Stimulated activated CD4-positive, alpha-beta T cell treated with anti-CD3 and anti-CD28 coated beads, Interleukin-1b, Interleukin-23, amount 100 ng/mL, for 48 hours (primary cell): ENCODE results near the gene ETFA.
"Not testable (repeated sequence)": the region's sequence is repeated elsewhere in the genome, so short reads cannot be mapped to it uniquely, and the experiment has no call there.

Experiments used
- DNase-seq: peaks from one replicate; pipeline ENCODE4 v3.0.0-alpha.2; 2020

ETFA gene

DNA sequence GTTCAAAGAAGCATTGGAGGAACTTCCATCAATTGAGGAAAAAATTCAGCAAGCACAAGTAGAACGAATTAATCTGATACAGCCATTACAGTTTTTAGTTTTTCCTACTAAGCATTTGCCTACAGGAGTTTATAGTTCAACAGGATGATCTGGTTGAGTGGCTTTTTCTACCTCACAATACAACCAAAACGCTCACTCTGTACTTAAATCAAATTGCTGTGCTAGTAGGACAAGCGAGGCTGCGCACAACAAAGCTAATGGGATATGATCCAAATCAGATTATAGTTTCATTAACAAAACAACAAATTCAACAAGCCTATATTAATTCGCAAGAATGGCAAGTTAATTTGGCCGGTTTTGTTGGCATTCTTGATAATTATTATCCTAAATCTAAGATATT, 44.2 kb downstream of the ETFA start:
- DNase-seq: no peak

DNA sequence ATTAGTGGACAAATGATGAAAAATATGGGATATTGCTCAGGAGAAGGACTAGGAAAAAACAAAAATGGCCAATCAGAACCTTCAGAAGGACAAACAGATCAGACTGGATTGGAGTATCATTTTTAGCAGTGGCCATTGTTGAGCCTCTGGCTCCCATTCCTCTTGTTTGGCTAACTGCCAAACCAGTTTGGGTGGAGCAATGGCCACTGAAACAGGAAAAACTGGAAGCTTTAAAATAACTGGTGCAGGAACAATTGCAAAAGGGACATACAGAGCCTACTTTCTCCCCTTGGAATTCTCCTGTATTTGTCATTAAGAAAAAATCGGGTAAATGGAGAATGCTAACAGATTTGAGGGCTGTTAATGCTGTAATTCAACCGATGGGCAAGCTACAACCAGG, 45.5 kb downstream of the ETFA start:
- not testable (repeated sequence) for DNase-seq

DNA sequence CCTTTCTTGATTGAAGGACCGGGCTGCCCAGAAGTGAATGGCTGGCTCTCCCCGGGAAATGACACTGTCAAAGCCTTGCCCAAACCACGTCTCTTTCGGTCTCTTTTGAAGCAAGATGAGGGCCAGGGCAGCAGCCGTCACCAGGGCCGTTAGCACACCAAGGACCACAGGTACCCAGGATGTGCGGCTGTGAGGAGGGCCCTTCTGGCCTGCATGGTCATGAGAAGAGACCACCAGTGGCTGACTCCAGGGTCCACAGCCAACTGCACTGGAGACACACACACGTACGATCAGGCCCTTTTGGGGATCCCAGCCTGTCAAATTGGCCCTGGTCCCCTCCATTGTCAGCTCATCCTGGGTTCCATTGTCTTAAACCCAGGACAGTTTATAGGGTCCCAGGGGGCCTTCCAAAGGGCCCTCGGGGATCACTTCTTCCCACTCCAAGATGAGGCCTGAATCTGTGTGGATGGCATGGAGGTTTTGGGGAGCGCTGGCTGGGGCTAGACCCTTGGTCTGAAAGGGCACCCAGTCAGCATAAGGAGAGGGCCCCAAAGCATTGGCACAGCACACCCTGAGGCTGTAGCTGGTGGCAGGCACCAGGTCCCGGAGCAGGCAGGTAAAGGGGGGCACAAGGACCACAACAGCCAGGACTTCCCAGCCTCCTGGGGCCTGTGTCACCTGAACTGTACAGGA, 50.9 kb downstream of the ETFA start:
- DNase-seq: no peak

DNA sequence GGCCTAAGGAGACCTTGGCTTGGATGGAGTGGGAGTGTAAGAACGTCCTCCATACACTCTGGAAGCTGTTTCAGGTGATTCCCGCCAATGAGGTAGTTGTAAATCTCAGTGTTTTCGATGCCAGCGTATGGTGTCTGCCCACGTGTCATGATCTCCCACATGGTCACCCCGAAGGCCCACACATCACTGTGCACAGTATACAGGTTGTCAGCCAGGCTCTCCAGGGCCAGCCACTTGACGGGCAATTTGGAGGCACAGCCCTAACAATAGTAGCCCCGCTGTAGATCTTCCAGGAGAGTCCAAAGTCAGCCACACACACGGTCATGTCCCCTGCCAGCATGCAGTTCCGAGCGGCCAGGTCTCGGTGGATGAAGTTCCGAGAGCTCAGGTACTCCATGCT, 51.9 kb downstream of the ETFA start:
- no peak for DNase-seq

DNA sequence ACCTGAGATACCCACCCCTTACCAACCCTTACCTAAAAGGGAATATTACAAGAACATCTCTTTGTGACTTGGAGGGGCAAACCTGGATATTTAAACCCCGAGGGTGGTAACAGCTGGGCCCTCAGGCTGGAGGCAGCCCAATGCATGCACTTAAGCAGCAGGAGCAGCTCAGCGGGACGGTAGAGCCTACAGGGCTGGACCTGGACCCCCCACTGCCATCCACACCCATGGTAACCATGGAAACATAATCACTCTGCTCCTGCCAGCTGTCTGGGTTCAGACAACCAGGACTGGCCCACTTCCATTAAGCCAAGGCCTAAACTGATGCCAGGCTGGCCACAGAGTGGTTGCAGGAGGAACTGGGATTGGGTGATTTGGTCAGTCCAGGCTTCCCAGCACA, 52.8 kb downstream of the ETFA start:
- DNase-seq: no peak

DNA sequence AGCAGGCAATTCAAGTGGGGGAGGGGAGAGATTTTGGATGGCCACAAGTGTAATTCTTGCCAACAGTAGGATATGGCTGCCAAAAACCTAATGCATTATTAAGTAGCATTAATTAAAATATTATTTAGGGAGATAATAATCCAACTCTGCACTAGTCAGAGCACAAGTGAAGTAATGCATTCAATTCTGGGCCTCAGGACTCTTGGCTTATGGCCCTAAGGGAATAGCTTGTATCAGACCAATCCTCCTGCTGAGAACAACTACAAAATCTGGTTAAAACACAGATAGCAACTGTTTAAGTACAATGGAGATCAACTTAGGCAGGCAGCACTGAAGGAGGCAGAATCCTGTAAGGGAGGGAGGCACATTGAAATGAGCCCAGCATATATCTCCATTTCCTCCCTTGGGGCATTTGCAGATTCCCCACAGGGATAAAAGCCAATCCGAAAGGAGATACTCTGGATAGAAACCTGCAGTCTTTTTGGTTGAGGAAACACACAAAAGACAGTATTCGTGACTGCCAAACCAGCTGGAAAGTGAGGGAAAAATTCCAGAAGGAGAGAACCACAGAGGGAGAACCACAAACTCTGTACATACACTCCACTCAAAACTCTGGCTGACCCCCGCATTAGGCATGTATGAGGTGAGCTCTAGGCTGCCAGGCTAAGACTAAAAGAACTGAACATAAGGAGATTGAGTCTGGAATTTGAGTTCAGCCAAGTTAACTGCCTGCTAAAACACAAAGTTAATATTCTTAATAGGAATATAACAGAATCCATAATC, 57.4 kb downstream of the ETFA start:
- DNase-seq: no peak

DNA sequence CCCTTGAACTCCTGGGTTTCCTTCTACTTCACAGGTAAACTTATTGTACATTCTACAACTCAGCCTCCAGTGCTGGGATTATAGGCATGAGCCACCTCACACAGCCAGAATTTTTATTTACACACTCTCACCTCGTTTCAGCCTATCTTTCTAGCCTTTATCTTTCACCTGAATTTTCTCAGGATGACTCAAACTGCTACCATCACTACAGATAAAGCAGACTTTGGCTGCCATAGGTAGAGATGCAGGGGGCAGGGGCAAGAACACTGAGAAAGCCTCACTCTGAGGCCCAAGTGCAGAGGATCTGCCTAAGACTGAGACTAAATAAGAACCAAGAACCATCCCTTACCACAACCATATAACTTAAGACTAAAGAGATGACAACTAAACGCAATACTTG, 59.0 kb downstream of the ETFA start:
- DNase-seq: no peak

DNA sequence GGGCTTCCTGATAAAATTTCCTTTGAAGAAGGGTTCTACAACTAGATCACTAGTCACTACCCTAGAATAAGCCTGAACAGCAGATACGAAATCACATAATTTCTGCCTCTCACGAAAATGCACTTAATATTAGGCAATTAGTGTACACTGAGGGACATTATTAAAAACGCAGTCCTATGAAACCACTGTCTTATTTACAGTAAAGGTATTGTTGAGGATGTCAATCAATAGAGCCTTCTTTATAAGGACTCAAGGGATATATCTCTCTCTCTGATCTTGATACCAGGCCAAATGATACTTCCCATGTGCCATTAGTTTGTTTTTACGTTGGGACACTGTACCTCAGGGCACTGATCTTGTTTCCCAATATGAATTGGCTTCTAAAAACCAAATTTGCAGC, 59.6 kb downstream of the ETFA start:
- no peak for DNase-seq

DNA sequence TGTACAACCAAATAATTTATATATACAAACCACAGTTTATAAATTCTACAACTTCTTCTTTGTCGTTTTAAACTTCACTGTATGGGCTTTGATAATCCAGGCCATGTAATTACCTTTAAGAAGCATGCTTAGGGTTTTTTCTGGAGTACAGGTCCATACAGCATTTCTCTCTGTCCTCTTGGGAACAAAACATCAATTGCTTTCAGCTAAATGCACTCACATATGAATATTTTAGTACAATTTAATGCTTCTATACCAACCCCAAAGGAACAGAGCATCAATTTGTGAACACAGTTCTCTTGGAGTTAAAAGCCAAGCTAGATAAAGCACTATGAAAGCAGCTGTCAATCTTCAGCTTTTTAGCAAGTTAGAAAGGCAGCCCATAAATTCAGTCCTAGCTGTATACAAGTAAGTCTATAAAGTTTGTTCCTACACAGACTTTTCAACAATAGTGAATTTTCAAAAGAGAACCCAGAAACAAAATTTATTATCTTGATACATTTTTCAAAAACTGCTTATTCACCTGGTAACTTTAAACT, 66.1 kb downstream of the ETFA start:
- no peak for DNase-seq

DNA sequence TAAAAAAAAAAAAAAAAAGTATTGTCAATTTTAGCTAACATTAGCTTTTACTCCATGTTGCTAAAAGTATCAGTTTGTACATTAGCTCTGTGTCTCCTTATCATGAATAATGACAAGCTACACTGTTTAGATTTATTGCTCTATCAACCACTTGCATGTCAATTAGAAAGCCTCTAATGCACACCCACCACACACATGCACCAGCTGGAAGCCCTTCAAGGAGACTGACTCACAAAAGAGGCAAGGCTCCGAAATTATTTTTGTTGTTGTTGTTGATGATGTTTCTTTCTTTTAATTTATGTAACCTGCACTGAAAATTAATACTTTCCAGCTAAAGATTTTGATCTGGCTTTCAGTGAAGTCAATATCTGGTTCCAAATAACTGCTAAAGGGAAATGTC, 71.5 kb downstream of the ETFA start:
- no peak for DNase-seq

DNA sequence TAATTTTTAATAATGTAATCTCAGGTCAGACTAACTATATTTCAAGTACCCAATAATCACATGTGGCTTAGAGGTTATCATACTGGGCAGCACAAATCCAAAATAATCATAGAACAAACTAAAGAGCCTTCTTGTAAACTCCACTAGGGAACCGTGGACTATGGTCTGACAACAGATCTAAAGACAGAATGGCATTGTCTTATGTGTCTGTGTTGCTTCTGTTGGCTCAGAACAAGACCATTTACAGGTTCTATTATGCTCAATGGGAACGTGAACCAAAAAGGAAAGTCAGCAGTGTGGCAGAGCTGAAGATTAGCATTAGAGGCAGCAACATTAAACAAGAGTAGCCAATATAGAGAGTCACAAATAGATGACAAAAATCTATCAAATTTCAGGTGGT, 74.9 kb downstream of the ETFA start:
- no peak for DNase-seq

DNA sequence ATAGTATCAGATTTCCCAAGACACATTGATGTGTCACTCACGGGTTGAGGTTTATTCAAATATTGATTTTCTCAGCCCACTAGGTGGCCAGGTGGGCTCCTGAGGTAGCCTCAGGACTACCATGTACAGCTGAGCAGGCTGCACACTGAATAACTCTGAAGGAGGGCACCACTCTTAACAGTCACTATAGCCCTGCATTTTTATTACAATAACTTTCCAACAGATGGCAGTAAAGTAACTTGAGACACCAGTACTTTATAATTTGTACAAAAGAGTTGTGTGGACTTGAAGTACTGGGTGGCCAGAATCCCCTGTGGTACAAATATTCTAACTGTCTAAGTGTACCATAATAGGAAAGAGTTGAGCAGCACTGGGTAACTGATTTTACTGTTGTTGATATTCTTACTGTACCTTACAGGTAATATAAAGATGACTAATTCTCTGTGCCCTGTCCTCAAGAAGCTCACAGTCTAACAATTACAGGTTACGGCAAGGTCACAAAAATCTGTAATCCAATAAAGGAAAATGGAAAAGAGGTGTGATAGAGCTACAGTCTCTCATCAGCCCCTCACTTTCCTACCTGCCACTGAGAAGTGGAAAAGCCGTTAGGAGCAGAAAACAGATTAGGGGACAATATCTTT, 76.0 kb downstream of the ETFA start:
- no peak for DNase-seq

DNA sequence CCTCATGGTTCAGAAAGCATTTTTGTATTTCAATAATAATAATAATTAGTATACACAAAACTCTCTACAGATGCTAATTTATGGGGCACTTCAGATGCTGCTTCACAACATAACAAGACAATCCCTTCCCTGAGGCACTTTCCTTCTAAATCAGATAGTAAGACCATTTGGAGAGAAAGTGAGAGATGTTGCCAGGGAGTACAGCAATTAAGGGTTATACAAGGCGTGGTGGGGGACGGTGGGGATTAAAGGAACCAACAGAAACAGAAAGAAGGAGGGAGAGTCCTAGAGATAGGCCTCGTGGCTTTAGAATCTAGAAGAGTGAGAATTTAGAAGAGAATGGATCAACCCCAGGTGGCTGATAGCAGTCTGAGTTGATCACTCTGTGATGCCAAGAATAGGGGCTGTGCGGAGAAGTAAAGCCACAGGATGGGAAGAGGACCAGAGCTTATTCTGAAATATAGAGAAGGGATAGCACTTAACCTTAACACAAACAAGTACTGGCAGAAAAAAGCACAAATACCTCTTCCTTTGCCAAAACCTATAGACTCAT, 76.9 kb downstream of the ETFA start:
- DNase-seq: no peak

DNA sequence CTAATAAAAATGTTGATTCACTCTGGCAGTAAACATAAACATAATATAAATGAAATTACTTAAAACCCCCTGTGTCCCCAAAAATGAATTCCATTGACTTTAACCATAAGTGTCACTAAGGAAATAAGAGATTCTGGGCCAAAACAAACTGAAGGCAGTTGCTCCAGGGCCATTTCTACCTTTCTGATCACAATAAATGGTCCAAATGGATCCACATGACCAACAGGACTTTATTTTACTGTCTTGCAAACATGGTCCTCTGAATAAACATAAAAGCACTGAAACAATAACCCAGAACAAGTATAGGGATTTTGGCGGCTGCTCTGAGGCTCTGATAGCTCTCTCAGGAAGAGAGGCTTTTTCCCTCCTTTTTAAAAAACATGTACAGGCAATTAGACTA, 77.3 kb downstream of the ETFA start:
- no peak for DNase-seq

DNA sequence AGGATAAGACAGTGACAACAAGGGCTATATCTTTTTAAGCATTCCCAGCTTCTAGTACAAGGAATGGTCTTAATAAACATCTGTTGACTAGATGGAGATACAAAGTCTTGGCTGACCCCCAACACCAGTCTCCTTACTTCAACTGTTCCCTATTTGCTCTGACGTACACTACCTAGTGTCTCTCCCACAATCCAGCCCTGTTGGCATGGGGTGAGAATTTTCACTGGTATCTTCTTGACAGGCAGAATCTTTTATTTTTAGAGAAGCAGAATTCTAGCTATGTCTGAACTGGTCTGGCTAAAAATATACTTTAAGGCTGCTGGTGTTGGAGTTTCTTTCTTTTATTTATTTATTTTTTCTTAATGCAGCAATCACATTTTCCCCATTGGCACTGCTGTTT, 82.0 kb downstream of the ETFA start:
- DNase-seq: no peak

DNA sequence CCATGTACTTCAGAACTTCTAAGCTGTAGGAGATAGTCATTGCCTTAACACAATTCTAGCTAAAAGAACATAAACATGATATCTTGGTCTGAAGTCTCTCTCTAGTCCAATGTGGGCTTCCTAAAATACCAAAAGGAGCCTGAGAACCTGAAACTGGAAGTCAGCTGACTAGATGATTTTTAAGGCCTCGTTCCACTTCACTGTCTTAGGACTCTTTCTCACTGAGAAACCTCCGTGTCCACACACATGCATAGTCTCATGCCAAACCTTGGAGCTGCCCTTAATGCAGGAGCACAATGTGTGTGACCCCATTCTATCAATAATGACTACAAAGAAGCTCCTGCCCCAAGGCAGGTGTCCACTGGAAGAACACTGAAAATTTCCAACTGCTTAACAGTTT, 87.7 kb downstream of the ETFA start:
- DNase-seq: no peak

DNA sequence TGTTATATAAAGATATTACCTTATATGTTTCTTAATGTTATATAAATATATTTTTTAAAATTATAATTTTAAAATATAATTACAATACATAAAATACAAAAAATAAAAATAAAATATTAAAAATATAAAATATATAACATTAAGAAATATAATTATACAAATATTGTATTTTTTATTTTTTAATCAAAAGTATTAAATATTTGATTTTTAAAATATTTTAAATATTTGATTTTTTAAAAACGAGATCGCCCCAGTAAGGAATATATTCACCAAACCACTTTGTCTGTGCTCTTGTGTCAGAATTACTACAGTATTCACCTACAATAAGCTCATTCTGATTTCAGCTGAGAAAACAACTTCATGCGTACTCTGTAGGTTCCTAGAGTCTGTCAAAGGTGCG, 89.1 kb downstream of the ETFA start:
- DNase-seq: no peak

DNA sequence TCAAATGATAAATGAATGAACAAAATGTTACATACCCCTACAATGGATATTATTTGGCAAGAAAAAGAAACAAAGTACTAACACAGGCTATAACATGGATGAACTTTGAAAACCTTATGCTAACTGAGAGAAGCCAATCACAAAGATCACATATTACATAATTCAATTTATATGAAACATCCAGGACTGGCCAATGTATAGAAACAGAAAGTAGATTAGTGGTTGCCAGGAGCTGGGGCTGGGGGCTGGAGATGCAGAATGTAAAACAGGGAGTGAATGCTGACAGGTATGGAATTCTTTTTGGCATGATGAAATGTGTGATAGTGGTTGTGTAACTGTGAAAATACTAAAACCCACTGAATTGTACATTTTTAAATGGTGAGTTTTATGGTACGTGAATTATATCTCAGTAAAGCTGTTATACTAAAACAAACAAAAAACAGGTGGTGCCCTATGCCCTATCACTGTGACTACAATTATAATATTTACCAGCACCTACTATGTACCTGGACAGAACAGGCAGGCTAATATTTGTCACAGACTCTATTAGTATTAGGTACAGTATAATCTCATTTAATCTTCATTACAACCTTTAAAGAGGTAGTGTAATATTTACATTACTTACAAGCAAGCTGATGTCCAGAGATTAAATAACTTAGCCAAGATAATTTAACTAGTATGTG, 90.0 kb downstream of the ETFA start:
- DNase-seq: no peak

DNA sequence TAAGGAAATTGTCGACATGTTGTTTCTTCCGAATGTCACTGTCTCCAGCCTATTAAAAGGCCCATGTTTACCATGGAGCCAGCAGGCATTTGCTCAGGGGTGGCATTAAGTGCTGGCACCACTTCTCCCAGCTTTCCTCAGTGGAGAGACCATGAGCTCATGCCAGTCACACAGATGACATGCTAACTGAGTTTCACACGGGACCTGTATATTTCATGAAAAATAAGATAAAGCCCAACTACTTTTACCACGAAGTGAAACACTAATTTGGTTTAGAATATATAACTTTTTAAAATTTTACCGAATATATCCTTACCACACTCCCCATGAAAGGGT, 93.4 kb downstream of the ETFA start:
- DNase-seq: no peak

DNA sequence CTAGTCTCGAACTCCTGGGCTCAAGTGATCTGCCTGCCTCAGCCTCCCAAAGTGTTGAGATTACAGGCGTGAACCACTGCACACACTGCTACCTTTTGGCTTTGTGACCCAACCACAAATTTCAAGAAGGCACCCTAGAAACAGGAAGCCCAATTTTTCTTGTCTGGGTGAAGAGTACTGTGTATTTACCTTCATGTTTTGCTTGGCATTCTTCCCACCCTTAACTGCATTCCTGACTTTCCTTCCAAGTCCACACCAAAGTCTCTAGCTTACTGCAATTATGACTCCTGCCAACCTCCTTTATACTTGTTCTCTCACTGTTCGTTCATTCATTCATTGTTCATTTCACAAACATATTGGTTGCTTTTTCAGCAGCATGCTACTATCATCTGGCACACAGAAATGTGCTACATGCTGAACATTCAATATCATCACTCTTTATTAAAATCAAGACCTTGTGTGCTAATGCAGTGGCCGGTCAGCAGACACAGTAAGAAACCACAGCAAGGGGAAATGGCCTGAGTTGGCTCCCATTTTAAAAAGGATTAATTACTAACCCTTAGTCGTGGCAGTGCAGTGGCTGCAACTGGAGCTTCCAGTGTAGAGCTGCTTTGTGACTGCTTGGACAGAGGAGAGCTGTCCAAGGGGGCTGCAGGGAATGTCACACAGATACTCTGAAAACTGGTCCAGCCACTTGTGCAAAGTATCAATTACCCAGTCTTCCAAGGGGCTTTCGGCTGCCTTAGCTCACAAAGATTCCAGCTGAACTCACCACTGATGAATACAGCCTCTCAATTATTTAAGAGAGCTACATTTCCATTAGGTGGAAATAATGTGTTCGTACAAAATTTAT, 94.0 kb downstream of the ETFA start:
- no peak for DNase-seq

DNA sequence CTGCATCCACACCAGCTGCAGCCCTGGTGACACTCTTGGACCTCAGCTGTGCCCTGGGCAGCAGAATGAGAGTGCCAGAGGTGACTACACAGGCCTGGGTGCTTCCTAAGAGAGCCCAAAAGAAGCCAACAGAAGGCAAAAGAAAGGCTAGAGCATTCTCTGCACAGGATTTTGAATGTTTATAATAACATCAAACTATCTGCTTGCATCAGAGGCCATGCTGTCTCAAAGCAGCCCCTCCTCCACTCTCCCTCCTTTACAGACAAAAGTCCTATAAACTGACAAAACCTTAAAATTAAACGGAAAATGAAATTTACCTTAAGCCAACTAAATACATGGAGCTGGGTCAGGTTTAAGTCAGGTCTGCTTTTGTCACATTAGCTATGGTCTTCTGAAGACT, 95.6 kb downstream of the ETFA start:
- no peak for DNase-seq

DNA sequence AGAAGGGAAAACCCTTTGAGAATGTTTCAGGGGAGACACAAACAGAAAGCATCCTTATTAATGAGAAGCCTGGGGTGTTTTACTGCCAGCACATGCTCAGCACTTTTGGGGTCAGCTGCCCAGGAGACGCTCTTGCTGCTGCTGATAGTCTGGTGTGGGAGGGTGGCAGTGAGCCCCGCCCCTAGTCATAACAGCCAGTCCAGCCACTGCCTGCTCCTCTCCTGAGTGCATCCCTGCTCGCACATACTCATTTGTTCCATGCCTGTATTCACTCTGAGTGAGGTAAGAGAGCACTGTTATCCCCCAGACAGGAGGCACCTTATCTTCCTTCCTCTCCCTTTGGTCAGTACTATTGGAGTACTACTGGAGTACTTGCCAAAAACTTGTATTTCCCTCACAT, 101.3 kb downstream of the ETFA start:
- DNase-seq: no peak
